Measurements from ENCODE around the gene COL28A1. TPM values are rescaled to one million over a fixed set of nuclear protein-coding genes. Genes with fewer than 3 reads are reported as not detected.

COL28A1 gene
- total RNA-seq, 1 experiment from 2014 or later = 0.26 TPM

DNA sequence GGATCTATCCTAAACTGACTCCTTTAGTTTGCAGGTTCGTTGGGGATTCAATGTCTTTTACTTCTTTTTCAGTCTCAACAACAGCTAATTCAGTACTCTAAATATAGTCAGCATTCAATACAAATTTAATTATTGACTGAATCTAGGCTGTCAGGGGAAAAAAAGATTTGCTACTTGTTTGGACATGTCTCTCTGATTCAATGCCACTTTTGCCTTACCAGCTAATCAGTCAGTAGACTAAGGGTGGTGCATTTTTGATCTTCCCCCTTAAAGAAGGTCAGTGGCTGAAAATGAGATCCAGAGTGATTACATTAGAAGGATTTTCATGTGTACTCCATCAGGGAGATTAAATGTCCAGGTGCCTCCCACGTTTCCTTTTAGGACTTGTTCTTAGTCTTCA lies 208.2 kb downstream of the COL28A1 start:
- Histone ChIP-seq H3K4me3 (ENCODE audit: low read length) (no peak overlapping the region), H2AFZ (ENCODE audit: low read length) (no peak overlapping the region), H3K27ac (ENCODE audit: low read length) (no peak overlapping the region), H3K27me3 (ENCODE audit: low read length) (no peaks in the 10 kb centered on the region), H3K9ac (ENCODE audit: low read length) (no peak overlapping the region), H3K4me2 (ENCODE audit: low read length) (no peak overlapping the region), H3K9me2 (replicated peaks; ENCODE audit: low read length) (no peaks in the 10 kb centered on the region), H3K4me1 (ENCODE audit: insufficient read depth, low read length) (peaks cover 11% of the 10 kb centered on the region), H3K79me2 (ENCODE audit: low read length) (no peaks in the 10 kb centered on the region), H3K9me3 (ENCODE audit: low read length) (no peaks in the 10 kb centered on the region), H3K36me3 (ENCODE audit: low read depth, low read length) (no peaks in the 10 kb centered on the region), H4K20me1 (ENCODE audit: low read length) (no peaks in the 10 kb centered on the region), H3F3A (ENCODE audit: low read length, unreplicated experiment) (no peaks in the 10 kb centered on the region)
- ChIA-PET CTCF (no interaction called here), POLR2A (ENCODE audit: unreplicated experiment) (no interaction called here)
- no TSS peak for BruUV-seq (replicated peaks)
- DNase-seq (no peak), ATAC-seq (no peak)
- intact Hi-C loops (cut with micrococcal nuclease) = no loop called here
- no peak for TF ChIP-seq CTCF (conservative IDR thresholded peaks at IDR 0.05; ENCODE audit: low read depth, low read length)
- TF ChIP-seq EZH2 (IDR thresholded peaks at IDR 0.05; ENCODE audit: low read length, unreplicated experiment) = no peak

DNA sequence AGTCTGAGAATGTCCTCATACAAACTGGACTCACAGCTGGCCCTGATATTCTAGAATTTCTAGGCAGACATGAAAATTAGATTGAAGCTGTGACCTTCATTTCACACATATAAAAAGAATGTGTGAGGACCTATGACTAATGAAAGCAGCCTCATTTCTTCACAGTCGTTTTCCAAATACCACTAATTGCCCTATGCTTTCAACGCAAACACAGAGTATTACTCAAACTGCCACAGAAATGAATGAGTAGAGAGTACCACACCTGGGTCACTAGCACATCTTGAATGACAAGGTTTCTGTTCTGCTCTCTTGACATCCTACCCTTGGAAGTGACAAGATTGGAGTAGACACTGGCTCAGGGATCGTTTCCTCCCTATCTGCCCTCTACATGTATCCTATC lies 211.0 kb downstream of the COL28A1 start:
- no peak for DNase-seq

DNA sequence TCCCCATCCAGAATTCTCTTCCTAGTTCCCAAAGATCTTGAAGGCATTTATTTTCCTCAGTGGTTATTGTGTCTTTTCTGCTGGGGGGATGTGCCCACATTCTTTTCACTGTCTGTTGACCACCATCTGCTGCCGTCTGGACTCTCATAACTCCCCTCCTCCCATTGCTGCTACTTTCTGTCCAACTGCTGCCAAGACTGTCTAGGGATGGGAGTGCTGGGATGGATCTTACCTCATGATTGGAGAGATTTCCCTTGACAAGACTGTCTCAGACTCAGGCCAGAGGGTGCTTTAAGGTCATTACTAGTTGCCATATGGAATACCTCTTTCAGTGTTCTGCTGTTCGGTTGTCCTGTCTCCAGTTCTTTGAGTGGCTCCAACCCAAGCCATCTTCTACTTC lies 211.8 kb downstream of the COL28A1 start:
- ChIA-PET CTCF (no interaction called here), POLR2A (ENCODE audit: unreplicated experiment) (no interaction called here)
- Histone ChIP-seq H3K79me2 (ENCODE audit: low read length) (no peaks in the 10 kb centered on the region), H2AFZ (ENCODE audit: low read length) (no peak overlapping the region), H3K27me3 (ENCODE audit: low read length) (no peaks in the 10 kb centered on the region), H3K9me3 (ENCODE audit: low read length) (no peaks in the 10 kb centered on the region), H3K4me1 (ENCODE audit: insufficient read depth, low read length) (peaks cover 24% of the 10 kb centered on the region), H3F3A (ENCODE audit: low read length, unreplicated experiment) (no peaks in the 10 kb centered on the region), H3K27ac (ENCODE audit: low read length) (no peak overlapping the region), H3K4me2 (ENCODE audit: low read length) (no peak overlapping the region), H3K4me3 (ENCODE audit: low read length) (no peak overlapping the region), H3K36me3 (ENCODE audit: low read depth, low read length) (no peaks in the 10 kb centered on the region), H3K9ac (ENCODE audit: low read length) (no peak overlapping the region), H3K9me2 (replicated peaks; ENCODE audit: low read length) (no peaks in the 10 kb centered on the region), H4K20me1 (ENCODE audit: low read length) (no peaks in the 10 kb centered on the region)
- BruUV-seq (replicated peaks) = no TSS peak
- TF ChIP-seq CTCF (conservative IDR thresholded peaks at IDR 0.05; ENCODE audit: low read depth, low read length) (no peak), EZH2phosphoT487 (IDR thresholded peaks at IDR 0.05; ENCODE audit: borderline replicate concordance, low read length) (no peak), EZH2 (IDR thresholded peaks at IDR 0.05; ENCODE audit: low read length, unreplicated experiment) (no peak)
- DNase-seq (no peak), ATAC-seq (no peak)
- intact Hi-C loops (cut with micrococcal nuclease) = no loop called here

More for the DNA sequence above, 211.0 kb downstream of the COL28A1 start:
- ChIA-PET POLR2A (ENCODE audit: unreplicated experiment) (no interaction called here), CTCF (no interaction called here)
- H3K9ac ChIP-seq (ENCODE audit: low read length) = no peak overlapping the region
- H3K4me1 ChIP-seq (ENCODE audit: insufficient read depth, low read length) = peaks cover 24% of the 10 kb centered on the region
- no peak overlapping the region for H2AFZ ChIP-seq (ENCODE audit: low read length)
- no peaks in the 10 kb centered on the region for H3F3A ChIP-seq (ENCODE audit: low read length, unreplicated experiment)
- H3K4me2 ChIP-seq (ENCODE audit: low read length) = no peak overlapping the region
- H3K27ac ChIP-seq (ENCODE audit: low read length) = no peak overlapping the region
- no peaks in the 10 kb centered on the region for H3K9me3 ChIP-seq (ENCODE audit: low read length)
- H3K36me3 ChIP-seq (ENCODE audit: low read depth, low read length) = no peaks in the 10 kb centered on the region
- intact Hi-C loops (cut with micrococcal nuclease) = no loop called here
- no TSS peak for BruUV-seq (replicated peaks)
- TF ChIP-seq CTCF (conservative IDR thresholded peaks at IDR 0.05; ENCODE audit: low read depth, low read length) = no peak
- no peak for TF ChIP-seq EZH2phosphoT487 (IDR thresholded peaks at IDR 0.05; ENCODE audit: borderline replicate concordance, low read length)
- TF ChIP-seq EZH2 (IDR thresholded peaks at IDR 0.05; ENCODE audit: low read length, unreplicated experiment) = no peak
- no peaks in the 10 kb centered on the region for H3K9me2 ChIP-seq (replicated peaks; ENCODE audit: low read length)
- no peaks in the 10 kb centered on the region for H3K79me2 ChIP-seq (ENCODE audit: low read length)
- no peaks in the 10 kb centered on the region for H3K27me3 ChIP-seq (ENCODE audit: low read length)
- ATAC-seq = no peak
- H3K4me3 ChIP-seq (ENCODE audit: low read length) = no peak overlapping the region
- no peaks in the 10 kb centered on the region for H4K20me1 ChIP-seq (ENCODE audit: low read length)
